Measurements from ENCODE around the gene RASGRP3.
"Not testable (repeated sequence)": the region's sequence is repeated elsewhere in the genome, so short reads cannot be mapped to it uniquely, and the experiment has no call there.

Gene RASGRP3

GRCh38 chr2:33476131-33476792 lies at the start of gene RASGRP3:
TSS of gene RASGRP3 (plus strand) at chr2:33476649. CDS start at chr2:33515137, 38,488 bp downstream.
- in situ Hi-C loops (cut with MboI; ENCODE audit: low sequenced_read_pairs): no loop called here

GRCh38 chr2:33426666-33427231 lies 49.7 kb upstream of the RASGRP3 start:
- in situ Hi-C loops (cut with MboI; ENCODE audit: low sequenced_read_pairs): no loop called here

GRCh38 chr2:33430077-33430476 lies 46.4 kb upstream of the RASGRP3 start:
- in situ Hi-C loops (cut with MboI; ENCODE audit: low sequenced_read_pairs): no loop called here

GRCh38 chr2:33430856-33431255 lies 45.6 kb upstream of the RASGRP3 start:
- in situ Hi-C loops (cut with MboI; ENCODE audit: low sequenced_read_pairs): no loop called here

GRCh38 chr2:33432871-33433270 lies 43.6 kb upstream of the RASGRP3 start:
- in situ Hi-C loops (cut with MboI; ENCODE audit: low sequenced_read_pairs): no loop called here

GRCh38 chr2:33433279-33434235 lies 42.9 kb upstream of the RASGRP3 start:
- in situ Hi-C loops (cut with MboI; ENCODE audit: low sequenced_read_pairs): no loop called here

- in situ Hi-C loops (cut with MboI; ENCODE audit: low sequenced_read_pairs): no loop called here
Observed at GRCh38 chr2:33435518-33435917, 40.9 kb upstream of the RASGRP3 start.

- in situ Hi-C loops (cut with MboI; ENCODE audit: low sequenced_read_pairs): no loop called here
Observed at GRCh38 chr2:33436083-33436482, 40.4 kb upstream of the RASGRP3 start.

- in situ Hi-C loops (cut with MboI; ENCODE audit: low sequenced_read_pairs): no loop called here
Observed at GRCh38 chr2:33437297-33437696, 39.2 kb upstream of the RASGRP3 start.

- in situ Hi-C loops (cut with MboI; ENCODE audit: low sequenced_read_pairs): no loop called here
Observed at GRCh38 chr2:33437815-33438214, 38.6 kb upstream of the RASGRP3 start.

- in situ Hi-C loops (cut with MboI; ENCODE audit: low sequenced_read_pairs): no loop called here
Observed at GRCh38 chr2:33441235-33441810, 35.1 kb upstream of the RASGRP3 start.

- in situ Hi-C loops (cut with MboI; ENCODE audit: low sequenced_read_pairs): not testable (repeated sequence)
Observed at GRCh38 chr2:33442052-33442451, 34.4 kb upstream of the RASGRP3 start.

GRCh38 chr2:33442528-33443079 lies 33.8 kb upstream of the RASGRP3 start:
- in situ Hi-C loops (cut with MboI; ENCODE audit: low sequenced_read_pairs): no loop called here

- in situ Hi-C loops (cut with MboI; ENCODE audit: low sequenced_read_pairs): no loop called here
Observed at GRCh38 chr2:33443274-33443829, 33.1 kb upstream of the RASGRP3 start.

GRCh38 chr2:33444967-33445366 lies 31.5 kb upstream of the RASGRP3 start:
- in situ Hi-C loops (cut with MboI; ENCODE audit: low sequenced_read_pairs): no loop called here

- in situ Hi-C loops (cut with MboI; ENCODE audit: low sequenced_read_pairs): no loop called here
Observed at GRCh38 chr2:33448220-33448899, 28.1 kb upstream of the RASGRP3 start.

GRCh38 chr2:33451214-33451613 lies 25.2 kb upstream of the RASGRP3 start:
- in situ Hi-C loops (cut with MboI; ENCODE audit: low sequenced_read_pairs): no loop called here

GRCh38 chr2:33451825-33452224 lies 24.6 kb upstream of the RASGRP3 start:
- in situ Hi-C loops (cut with MboI; ENCODE audit: low sequenced_read_pairs): no loop called here

GRCh38 chr2:33452545-33452944 lies 23.9 kb upstream of the RASGRP3 start:
- in situ Hi-C loops (cut with MboI; ENCODE audit: low sequenced_read_pairs): no loop called here

GRCh38 chr2:33453905-33454479 lies 22.5 kb upstream of the RASGRP3 start:
- in situ Hi-C loops (cut with MboI; ENCODE audit: low sequenced_read_pairs): no loop called here

Data from HL-60/S4 (cell line).